HG03108 (cell line): ENCODE results near the gene SRP54.
A peak's percentile ranks its signal among the peaks of the same experiment; 100 is the strongest.
"Not testable (repeated sequence)": the region's sequence is repeated elsewhere in the genome, so short reads cannot be mapped to it uniquely, and the experiment has no call there.

ENCODE experiments used
- ATAC-seq: cut with Tn5 transposase; IDR thresholded peaks from one replicate; pipeline ENCODE4 v1.9.1; 2021; ENCODE audit warnings: moderate library complexity; ENCODE audit not compliant: unreplicated experiment

SRP54 gene

DNA sequence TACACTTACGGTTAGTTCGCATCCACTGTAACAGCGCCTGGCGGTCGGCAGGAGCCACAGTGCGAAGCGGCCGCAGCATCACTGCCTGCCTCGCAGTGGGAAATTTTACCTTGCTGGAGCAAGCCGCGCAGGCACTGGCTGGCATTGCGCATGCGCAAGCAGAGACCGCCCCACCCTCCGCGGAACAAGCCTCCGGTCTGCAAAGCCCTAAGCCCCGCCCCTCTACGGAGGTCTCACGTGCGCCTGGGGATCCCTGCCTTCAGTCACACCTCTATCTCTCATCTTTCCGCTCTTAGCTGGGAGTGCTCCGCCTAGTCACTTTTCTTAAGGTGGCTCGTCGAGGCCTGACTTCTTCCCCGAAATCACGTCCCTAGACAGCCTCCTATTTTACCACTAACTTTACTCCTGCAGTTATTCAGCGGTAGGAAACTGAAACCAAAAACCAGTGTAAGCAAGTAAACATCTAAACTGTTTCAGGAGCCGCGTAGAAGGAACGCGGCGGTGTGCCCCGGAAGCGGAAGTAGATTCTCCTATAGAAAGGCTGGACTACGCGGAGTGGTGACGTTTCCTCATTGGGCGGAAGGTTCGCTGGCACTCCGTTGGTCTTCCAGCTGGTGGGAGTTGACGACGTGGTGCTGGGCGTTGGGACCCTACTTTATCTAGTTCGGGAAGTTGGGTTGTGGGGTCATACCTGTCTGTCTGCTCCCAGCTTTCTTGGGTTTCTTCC lies at the start of gene SRP54:
Gene SRP54, plus strand, starts transcription at position 572 of the 727 bp plus-strand sequence. CDS start 13,718 bp downstream, outside the sequence.
- ATAC-seq, result peak; percentile 82

DNA sequence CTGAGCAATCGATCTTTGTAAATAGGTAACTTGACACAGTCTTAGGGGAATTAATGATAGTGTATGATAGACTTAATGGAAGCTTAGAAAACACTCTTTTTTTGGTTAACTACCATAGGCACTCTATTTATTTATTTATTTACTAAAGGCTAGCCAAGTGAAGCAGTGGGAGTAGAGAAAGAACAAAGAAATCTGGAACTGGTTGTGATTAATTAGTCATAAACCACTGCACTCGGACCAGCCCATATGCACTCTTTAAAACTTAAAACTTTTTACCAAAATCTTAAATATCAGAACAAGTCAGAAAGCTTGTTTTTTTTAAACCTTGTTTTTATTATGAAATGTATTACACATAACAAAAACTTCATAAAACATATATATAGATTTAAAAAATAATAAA lies 49.5 kb upstream of the SRP54 start:
- no peak for ATAC-seq

DNA sequence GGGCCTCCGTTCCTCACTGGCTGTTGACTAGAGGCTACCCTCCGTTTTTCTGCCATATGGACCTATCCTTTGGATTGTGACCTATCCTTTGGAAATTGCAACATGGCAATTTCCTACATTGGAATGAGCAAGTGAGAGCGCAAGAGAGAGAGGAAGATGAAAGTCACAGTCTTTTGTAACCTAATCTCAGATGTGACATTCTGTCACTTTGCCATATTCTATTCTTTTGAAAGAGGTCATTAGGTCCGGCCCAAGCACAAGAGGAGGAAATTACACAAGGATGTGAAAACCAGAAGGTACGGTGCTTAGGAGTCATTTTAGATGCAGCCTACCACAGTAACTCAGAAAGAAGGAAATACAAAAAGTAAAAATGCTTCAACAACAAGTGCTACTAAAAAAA lies 47.3 kb upstream of the SRP54 start:
- ATAC-seq, result no peak

DNA sequence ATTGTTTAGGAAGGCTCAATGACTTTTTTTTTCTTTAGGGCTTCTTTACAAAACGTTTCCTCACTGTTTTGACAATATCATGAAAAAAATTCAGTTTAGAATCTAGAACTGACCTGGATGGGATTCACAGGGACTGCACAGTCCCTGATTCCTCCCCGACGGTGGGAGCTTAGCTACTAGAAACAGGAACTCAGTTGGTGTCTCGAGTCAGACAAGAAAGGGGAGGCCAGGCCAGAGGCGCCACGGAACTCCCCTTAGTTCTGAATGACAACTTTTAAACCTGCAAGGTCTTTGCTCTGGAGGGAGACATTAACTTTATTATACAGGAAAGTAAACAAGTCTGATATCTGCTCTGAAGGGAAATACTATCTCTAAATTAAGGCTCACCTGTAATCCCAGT lies 45.4 kb upstream of the SRP54 start:
- ATAC-seq, result no peak

DNA sequence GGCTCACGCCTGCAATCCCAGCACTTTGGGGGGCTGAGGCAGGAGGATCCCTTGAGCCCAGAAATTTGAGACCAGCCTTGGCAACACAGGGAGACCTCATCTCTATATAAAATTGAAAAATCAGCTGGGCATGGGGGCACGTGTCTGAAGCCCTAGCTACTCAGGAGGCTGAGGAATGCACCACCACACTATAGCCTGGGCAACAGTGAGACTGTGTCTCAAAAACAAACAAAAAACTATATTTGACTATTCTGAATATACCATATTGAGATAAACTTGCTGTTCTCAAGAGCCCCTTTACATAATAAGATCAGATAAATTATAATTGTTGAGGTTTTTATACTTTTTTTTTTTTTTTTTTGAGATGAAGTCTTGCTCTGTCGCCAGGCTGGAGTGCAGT lies 44.9 kb upstream of the SRP54 start:
- no peak for ATAC-seq

DNA sequence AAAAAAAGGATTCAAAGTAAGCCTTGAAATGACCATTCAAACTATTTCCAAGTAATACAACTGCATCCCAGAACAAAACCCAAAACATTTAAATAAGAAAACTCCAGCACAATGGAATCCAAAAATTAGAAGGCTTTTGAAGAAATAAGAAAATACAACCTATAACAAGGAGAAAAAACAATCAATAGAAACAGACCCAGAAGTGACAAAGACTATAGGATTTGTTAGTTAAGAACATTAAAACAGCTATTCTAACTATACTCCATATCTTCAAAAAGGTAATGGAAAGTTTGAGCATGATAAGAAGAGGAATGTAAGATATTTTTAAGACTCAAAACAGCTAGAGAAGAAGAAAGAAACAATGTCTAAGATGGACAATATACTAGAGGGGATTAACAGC lies 39.3 kb upstream of the SRP54 start:
- no peak for ATAC-seq

DNA sequence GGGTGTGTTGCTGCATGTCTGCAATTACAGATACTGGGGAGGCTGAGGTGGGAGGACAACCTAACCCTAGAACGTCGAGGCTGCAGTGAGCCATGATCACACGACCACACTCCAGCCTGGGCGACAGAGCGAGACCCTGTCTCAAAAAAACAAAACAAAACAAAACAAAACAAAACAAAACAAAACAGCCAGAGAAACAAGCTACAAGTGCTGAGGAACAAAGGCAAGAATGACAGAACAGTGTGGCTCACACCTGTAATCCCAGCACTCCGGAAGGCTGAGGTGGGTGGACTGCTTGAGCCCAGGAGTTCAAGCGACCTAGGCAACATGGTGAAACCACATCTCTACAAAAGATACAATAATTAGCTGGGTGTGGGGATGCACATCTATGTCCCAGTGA lies 38.0 kb upstream of the SRP54 start:
- no peak for ATAC-seq

DNA sequence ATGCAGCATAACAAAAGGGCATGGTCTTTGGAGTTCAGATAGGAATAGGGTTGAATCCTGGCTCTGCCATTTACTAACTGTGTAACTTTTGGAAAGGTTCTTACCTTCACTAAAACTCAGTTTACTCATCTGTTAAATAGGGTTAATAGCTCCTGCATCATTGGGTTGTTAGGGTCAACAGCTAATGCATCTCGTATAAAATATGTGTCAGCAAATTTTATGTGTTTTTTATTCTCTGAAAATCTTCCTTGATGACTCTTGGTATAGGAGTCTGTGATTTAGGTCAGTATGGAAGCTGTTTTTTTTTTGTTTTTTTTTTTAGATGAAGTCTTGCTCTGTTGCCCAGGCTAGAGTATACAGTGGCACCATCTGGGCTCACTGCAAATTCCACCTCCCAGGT lies 36.1 kb upstream of the SRP54 start:
- no peak for ATAC-seq

DNA sequence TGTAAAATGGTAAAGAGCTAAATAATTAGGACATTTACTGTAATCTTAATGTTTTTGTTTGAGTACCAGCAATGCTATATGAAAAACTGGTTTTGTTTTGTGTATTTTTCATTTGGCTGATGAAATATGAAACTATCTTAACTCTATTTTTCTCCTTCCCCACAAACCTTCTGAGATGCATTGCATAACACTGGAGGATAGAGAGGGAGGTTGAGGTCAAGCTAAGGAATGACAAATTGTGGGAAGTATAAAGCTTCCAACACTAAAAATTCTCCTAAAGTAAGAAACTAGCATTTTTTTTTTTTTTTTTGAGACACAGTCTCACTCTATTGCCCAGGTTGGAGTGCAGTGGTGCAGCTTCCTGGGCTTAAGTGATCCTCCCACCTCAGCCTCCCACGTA lies 31.5 kb upstream of the SRP54 start:
- ATAC-seq, result no peak

DNA sequence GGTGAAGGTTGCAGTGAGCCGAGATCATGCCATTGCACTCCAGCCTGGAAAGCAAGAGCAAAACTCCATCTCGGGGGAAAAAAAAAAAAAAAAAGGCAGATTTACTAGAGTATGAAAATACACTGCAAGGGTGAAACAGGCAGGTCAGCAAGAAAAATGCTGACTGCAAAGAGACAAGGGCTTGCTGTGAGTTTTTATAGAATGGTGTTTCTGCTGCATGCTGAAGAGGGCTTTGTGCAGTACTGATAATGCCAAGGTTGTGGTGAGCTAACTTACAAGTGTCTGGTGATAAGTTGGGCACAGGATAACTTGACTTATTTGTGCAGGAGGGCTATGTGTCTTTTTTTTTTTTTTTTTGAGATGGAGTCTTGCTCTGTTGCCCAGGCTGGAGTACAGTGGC lies 25.9 kb upstream of the SRP54 start:
- no peak for ATAC-seq

DNA sequence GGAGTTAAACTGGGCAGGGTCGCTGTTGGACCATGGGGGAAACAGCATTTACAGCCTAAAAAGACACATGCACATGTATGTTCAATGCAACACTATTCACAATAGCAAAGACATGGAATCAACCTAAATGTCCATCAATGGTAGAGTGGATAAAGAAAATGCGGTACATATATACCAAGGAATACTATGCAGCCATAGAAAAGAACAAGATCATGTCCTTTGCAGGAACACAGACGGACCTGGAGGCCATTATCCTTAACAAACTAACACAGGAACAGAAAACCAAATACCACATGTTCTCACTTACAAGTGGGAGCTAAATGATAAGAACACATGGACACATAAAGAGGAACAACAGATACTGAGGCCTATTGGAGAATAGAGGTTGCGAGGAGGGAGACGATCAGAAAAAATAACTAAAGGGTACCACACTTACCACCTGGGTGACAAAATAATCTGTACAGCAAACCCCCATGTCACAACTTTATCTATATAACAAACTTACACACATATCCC lies 25.0 kb upstream of the SRP54 start:
- ATAC-seq, result no peak

DNA sequence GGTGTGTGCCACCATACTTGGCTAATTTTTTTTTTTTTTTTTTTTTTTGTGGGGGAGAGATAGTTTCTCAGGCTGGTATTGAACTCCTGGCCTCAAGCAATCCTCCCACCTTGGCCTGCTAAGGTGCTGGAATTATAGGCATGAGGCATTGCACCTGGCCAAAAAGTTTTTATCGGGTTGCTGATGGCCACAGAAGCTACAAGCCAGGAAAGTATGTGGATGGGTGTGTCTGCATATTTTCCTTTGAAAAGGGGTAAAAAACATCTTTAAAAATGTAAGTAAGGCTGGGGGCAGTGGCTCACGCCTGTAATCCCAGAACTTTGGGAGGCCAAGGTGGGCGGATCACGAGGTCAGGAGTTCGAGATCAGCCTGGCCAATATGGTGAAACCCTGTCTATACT lies 20.7 kb upstream of the SRP54 start:
- not testable (repeated sequence) for ATAC-seq

DNA sequence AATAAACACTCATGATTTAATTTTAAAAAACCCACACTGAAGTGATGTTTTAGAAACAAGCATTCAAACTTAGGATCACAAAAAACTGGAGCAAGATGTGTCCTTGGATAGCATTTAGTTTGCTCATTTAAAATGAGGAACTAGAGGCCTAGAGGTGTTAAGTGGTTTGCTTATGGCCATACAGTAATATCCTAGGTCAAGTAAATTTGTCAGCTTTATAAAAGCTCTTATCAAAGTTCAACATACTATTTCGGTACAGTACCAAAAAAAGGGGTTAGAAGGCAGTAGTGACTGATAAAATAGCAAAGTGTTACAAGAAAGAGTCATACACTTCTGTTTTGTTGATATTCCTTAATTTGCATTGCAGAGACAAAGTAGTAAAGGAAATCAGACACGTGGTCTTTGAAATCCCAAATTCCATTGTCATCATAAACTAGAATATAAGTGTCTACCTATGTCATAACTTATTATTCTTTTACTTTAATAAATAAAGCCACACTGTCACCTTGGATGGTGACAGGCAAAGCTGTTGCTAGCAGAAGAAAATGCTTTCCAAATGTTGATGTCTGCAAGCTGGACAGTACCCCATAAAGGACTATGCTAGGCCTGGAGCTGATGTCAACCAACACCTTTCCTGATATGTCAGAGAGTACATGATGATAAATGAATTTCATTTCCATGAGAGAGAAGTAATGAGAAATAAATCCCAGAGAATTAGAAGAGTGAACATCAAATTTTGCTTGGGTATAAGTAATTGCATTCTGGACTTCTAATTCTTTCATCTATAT lies 17.6 kb upstream of the SRP54 start:
- ATAC-seq, result no peak

DNA sequence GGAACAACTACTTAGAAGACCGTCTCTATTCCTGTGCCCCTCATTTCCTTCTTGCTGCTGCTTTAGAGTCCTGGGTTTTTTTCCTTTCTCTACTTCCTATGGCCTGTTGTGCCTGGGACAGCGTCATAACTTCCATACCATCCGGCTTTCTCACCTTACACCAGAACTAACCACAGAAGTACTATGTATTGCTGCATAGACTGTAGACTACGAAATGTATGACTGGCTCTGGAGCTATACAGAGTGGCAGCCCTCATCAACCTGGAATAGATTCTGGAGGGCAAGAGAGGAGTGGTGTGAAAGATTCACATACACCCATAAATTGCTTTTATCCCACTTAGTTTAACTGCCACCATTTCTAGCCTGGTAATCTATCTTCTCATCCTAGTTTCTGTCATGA lies 16.9 kb upstream of the SRP54 start:
- ATAC-seq, result no peak

DNA sequence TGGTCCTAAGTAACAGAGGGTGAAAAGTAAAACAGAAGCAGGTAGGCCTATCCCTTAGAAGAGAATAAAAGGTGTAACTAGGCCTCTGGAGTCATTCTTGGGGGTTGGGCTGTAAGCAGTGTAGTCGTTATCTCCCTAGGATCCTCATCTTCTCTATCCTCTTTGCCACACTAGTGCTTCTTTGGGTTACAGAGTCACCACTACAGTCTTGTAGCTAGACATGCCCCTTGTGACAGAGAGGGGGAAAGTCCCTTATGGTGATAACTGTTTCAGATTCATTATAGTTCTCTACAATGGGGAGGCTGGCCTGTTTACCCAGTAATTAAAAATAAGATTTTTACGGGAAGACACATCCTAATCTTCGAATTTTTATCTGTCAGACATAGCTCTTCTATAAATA lies 16.4 kb upstream of the SRP54 start:
- ATAC-seq, result peak; percentile 94

DNA sequence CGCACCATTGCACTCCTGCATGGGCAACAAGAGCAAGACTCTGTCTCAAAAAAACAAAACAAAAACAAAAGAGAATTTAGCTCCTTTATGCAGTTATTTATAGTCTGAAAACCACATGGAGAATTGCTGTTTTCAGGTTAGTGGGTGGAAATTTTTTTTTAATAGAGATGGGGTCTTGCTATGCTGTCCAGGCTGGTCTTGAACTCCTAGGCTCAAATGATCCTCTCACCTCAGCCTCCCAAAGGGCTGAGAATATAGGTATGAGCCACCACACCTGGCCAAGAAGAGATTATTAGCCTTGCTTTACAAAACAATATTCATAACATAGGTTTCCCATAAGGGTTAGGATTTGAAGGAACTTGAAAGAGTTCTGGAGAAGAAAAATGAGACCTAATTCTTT lies 12.1 kb upstream of the SRP54 start:
- ATAC-seq, result no peak

DNA sequence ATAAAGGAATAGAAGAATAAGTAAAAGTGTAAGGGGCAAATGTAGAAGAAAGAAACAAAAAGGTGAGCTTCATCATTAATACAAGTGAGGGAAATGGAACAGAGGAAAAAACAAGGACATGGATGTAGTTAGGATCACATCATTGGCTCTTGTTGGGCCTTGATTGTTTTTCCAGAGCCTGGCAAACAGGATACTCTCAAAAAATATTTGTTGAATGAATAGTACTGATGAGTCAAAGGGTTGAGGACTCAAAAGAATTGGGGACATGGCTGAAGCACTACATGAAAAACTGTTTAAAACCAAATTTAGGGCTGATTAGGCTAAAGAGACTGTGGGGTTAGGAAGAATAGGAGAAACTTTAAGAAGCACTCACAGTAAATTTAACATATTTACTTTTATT lies 11.4 kb upstream of the SRP54 start:
- ATAC-seq, result no peak

DNA sequence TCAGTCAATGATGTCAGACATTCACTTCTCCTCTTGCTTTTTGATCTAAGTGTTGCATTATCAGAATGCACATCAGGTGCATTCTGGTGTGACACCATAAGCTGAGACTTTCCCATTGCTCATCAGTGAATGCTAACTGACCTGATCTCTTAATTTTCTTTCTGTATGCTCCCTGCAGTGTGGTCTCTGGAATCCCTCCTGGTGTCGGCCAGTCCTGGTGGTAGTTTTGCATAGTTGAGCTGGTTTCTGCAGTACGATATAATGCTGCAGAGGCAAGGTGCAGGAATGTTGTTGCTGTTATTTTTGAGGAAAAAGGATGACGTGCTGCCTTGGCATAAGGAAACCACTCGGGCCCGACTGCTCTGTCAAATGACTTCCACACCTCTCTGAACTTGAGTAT lies 11.0 kb upstream of the SRP54 start:
- ATAC-seq, result no peak

DNA sequence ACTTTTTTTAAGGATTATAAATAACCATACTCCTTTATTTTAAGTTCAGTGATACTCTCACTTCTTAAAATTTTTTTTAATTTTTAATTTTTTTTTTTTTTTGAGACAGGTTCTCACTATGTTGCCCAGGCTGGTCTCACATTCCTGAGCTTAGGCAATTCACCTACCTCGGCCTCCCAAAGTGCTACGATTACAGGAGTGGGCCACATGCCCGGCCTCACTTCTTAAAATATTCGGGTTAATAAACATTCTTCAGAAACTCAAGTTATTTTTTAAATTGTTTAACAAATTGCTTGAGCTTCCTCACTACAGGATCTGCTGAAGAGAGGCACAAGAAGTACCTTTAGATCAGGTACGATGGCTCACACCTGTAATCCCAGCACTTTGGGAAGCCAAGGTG lies 4.3 kb upstream of the SRP54 start:
- ATAC-seq, result no peak

DNA sequence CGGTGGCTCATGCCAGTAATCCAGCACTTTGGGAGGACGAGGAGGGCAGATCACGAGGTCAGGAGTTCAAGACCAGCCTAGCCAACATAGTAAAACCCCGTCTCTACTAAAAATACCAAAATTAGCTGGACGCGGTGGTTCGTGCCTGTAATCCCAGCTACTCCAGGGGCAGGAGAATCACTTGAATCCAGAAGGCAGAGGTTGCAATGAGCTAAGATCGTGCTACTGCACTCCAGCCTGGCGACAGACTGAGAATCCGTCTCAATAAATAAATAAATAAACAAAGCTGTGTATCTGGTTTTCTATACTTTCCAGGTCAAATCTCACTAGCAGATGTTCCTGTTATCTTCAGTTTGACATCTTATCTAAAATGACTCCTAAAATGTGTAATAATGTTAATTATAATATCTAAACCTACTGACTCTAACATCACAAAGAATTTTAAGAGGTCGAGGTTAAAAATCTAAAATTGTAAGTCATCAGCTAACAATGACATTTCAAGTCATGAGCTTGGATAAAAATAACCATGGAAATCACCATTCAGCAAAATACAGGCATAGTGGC lies 2.4 kb upstream of the SRP54 start:
- no peak for ATAC-seq

DNA sequence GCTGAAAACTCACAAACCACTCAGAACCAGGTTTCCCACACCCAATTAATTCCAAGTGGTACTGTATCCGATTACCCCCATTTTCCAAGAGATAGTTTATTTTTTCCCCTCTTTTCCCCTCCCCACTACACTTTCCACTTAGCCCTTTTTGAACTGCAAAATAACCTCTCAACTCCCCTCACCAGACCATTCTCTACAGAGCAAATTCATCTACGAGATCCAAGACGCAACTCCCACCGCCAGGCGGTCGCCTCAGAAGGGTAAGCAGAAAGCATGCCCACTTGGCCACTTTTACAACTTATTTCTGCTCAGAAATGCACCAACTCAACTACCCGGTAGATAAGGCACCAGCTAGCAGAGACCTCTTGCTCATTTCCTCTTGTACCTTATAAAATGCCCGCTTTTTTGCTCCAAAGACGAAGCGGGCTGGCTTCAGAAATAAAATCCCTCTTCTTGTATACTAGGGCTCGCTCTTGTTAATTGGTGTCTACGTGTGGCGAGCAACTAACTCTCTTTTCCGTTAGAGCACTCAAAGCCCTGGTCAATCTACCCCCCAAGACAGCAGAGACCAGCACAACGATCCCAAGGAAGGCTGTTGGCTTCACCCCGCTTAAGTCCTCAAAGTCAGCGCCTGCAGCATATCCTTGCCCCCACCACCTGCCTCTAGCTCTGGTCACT lies 910 bp upstream of the SRP54 start:
- ATAC-seq, result no peak
